Bone marrow (tissue), 2 donors: Measurements from ENCODE around the gene PXMP4.
"Not testable (repeated sequence)": the region's sequence is repeated elsewhere in the genome, so short reads cannot be mapped to it uniquely, and the experiment has no call there.

Experiments used
- DNase-seq, 2 donors: peaks; one replicate each; lab custom pipeline; 2025; lab: John Stamatoyannopoulos, UW

Gene PXMP4

DNA sequence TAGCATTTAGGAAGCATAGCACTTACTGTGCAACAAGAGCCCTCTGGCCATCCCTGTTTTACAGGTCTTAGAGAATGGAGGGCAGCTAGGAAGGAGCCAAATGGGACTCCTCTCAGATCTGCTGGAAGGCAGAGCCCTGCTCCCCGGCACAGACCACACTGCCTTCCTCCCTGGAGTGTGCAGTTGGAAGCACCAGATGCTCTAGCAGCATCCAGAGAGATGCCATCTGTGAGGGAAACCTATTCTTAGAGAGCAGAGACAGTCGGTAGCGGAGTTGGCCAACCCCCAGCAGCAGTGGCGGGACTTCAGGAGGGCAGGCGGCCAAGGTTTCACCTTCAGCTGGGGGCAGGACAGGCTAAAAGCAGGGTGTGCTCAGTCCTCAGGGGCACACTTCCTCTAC is 17.2 kb downstream of the PXMP4 start:
- no peak for DNase-seq

GRCh38 chr20:33701629-33702450 is 18.3 kb downstream of the PXMP4 start:
- DNase-seq: no peak

DNA sequence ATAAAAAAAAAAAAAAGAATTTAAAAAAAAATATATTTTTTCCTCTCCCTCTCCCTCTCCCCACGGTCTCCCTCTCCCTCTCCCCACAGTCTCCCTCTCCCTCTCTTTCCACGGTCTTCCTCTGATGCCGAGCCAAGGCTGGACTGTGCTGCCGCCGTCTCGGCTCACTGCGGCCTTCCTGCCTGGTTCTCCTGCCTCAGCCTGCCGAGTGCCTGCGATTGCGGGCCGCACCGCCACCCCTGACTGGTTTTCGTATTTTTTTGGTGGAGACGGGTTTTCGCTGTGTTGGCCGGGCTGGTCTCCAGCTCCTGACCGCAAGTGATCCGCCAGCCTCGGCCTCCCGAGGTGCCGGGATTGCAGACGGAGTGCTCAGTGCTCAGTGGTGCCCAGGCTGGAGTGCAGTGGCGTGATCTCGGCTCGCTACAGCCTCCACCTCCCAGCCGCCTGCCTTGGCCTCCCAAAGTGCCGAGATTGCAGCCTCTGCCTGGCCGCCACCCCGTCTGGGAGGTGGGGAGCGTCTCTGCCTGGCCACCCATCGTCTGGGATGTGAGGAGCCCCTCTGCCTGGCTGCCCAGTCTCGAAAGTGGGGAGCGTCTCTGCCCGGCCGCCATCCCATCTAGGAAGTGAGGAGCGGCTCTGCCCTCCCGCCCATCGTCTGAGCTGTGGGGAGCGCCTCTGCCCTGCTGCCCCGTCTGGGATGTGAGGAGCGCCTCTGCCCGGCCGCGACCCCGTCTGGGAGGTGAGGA is 19.2 kb downstream of the PXMP4 start:
- not testable (repeated sequence) for DNase-seq

DNA sequence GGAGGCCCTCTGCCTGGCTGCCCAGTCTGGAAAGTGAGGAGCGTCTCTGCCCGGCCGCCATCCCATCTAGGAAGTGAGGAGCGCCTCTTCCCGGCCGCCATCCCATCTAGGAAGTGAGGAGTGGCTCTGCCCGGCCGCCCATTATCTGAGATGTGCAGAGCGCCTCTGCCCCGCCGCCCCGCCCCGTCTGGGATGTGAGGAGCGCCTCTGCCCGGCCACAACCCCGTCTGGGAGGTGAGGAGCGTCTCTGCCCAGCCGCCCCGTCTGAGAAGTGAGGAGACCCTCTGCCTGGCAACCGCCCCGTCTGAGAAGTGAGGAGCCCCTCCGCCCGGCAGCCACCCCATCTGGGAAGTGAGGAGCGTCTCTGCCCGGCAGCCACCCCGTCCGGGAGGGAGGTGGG is 21.1 kb downstream of the PXMP4 start:
- DNase-seq: not testable (repeated sequence)

GRCh38 chr20:33697129-33697528 is 23.0 kb downstream of the PXMP4 start:
- DNase-seq: no peak

DNA sequence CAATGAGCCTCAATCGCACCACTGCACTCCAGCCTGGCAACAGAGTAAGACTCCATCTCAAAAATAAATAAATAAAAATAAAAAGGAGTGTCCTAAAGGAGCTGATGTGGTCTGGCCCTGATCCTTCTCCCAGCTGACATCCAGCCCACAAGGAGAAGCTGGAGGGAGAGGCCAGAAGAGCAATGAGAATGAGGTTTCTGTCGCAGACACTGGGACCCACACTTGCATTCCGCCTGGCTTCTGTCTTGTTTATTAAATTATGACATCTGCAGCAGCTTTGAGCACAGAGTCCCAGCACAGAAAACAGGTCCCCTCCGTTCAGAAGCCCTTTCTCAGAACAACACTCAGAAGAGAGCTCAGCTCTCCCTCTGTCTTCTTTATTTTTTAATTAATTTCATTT is 23.7 kb downstream of the PXMP4 start:
- DNase-seq: no peak

GRCh38 chr20:33694639-33695012 is 25.5 kb downstream of the PXMP4 start:
- no peak for DNase-seq

DNA sequence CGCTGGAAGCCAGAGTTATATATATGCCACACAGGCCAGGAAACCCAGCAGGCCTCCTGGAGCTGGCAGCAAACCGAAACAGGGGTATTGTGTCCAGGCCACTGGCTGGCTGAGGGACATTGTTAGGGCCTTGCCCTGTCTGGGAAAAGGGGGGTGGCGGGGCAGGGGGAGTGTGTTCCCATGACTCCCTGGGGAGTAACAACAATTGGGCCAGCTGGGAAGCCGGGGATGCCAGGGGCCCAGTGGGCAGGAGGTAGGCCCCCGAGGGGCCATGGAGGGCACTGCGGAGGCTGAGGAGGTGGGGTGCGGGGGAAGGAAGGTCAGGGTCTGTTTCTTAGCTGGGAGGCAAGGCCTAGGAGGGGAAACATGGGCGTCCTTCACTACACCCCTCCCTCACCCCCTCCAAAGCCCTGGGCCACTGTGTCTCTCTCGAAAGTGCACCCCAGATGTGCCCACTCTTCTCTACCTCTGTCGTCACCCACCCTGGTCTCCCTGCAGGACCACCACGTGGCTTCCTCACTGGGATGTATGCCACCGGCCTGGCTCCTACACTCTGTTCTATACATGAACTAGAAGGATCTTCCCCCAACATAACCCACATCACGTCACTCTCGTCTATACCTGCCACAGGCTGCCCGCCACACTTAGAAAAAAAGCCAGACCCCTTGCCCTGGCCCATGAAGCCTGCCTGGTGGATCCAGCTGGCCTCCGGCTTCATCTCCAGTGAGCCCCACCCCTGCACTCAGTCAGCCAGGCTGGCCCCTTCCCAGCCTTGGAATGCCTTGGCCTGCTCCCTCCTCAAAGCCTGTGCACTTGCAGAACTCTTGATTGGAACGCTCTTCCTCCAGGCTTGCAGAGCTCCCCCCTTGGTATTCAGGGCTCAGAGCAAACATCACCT is 26.1 kb downstream of the PXMP4 start:
- DNase-seq: no peak

DNA sequence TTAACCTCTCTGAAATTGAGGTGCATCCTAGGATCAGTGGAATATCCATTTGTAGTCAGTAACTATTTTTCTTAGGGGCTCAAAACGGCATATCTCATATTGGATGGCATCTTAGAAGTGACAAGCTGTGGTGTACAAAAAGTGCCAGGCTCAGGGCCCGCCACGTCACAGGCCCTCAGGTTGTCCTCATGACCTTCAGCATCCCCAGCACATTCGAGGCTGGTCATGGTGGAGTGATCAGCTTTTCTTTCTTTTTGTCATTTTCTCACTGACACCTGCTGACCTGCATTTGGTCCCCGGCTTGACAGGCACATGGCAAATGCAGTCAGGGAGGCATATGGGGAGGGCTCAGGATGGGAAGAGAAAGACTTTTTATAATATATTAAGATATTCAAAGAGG is 26.8 kb downstream of the PXMP4 start:
- no peak for DNase-seq

DNA sequence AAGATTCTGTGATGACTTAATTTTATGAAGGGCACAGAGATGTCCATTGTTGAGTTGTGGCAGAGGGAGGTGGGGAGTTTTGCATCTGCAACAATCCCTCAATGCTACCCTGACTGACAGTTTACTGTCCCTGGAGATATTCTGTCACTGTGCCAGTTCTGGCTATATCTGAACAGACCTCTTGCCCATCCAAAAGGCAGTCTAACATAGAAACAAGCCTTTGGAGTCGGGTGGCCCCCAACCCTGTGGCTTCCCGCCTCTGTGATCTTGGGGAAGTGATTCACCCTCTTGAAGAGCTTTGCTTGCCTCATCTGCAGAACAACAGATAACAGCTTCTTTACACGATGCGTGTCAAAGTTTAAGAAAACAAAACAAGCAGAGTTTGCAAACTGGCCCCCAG is 30.1 kb downstream of the PXMP4 start:
- DNase-seq: peak in 1 of 2 donors; percentile 86

DNA sequence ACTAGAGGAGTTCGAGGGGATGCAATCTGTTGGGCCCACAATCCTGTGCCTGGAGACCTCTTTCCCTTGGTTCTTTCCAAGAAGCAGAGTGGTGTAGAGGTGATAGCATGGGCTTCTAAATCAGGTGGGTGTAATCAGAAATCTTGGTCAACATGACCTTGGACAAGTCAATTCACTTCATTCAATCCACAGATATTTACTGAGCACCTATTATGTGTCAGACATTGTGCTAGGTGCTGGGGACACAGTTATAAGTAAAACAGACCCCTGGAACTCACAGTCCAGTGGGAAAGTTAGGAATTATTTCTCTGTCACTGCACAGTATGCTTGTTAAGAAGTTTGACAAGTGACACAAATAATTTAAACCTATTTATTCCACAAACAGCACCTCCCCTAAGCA is 30.6 kb downstream of the PXMP4 start:
- no peak for DNase-seq

- DNase-seq: no peak
Observed at GRCh38 chr20:33688938-33689424, 31.1 kb downstream of the PXMP4 start.

DNA sequence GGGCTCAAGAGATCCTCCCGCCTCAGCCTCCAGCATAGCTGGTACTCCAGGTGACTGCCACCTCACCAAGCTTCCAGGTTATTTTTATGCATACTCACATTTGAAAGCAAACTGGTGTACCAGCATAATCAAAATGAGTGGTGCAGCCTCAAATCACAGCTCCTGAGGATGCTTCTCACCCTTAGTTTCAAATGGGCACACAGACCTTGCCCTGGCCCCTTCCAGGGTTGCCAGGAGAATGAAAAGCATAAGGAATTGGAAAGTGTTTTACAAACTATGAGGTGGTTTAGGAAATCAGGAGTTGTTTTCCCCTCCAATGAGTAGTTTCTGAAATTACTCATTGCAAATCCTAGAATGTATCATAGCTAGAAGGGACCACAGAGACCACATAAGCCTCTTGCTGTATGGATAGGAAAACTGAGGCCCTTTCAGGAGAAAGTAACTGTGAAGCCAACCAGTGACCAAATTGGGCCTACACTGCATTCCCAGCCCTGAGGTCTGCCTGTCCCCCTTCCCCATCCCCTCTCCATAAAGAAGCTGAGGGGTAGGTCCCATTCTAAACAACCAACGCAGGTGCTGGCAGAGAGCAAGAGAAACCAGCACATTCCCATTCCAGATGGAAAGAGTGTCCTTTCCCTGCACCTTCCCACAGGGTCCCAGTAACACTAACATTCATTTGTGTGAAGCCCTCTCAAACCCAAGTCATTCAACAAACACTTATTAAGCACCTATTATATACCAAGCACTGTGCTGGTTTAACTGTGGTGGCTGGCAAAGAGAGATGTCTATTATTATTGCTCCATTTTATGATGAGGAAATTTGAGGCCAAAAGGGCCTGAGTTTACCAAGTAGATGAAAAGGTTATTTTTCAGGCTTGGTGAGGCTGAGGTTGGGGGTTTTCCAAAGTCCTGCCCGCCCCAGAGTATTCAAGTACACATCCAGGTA is 31.8 kb downstream of the PXMP4 start:
- no peak for DNase-seq

DNA sequence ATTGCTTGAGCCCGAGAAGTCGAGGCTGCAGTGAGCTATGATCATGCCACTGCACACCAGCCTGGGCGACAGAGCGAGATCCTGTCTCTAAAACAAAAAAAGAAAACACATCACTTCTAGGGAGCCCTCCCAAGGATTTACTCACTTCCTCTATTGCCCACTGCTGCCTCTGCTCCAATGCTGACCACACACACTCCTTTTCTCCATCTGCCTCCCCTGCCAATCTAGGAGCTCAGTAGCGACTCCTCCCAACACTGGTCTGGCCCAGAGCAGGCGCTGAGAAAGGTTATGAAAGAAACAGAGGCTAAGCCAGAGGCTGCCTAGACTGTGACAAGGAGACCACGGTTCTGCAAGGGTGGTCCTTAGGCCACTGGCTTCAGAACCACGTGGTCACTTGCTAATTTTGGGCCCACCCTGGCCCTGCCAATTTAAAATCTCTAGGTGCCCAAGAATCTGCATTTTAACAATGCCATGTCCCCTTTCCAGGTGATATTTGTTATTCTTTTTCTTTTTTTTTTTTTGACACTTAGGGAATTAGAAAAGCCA is 32.7 kb downstream of the PXMP4 start:
- DNase-seq: peak in 1 of 2 donors; percentile 66

- DNase-seq: no peak
Observed at GRCh38 chr20:33686984-33687366, 33.1 kb downstream of the PXMP4 start.

DNA sequence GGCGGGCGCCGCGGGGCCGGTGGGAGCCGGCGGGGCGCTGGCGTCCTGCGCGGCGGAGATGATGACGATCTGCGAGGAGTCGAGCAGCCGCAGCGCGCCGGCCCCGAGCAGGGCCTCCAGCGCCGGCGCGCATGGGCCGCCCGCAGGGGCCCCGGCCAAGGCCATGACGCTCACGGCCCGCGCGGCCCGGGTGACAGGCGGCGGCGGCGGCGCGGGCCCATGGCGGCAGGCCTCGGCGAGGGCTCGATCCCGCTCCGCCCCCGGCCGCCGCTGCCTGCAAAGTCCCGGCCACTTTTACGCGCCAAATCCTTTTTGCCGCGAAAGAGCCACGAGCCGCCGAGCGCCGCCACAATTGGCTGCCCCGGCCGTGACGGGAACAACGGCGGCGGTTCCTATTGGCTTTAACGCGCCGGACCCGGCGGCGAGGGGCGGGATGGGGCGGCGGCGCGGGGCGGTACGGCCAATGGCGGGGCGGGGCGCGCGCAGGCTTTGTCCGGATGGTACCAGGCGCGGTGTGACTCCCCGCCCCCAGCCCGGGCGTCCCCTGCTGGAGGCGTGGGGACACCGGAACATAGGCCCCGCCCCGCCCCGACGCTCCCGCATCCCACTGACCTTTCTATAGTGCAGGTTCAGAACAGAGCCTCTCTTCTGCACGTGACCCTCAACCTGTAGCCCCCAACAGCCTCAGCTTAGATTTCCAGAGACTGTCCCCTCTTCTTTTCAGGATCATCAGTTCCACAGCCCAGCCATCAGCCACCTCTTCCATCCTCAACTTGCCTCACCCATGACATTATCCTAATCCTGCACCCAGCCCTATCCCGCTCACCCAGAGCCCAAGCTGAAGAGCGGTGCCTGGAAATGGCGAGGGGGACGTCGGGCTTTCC is 33.8 kb downstream of the PXMP4 start, which contains the start of gene E2F1:
TSS of gene E2F1 (minus strand) at position 286 of the 884 bp plus-strand sequence. CDS start at position 165, 121 bp downstream.
- DNase-seq: peak; percentile 76 to 81

DNA sequence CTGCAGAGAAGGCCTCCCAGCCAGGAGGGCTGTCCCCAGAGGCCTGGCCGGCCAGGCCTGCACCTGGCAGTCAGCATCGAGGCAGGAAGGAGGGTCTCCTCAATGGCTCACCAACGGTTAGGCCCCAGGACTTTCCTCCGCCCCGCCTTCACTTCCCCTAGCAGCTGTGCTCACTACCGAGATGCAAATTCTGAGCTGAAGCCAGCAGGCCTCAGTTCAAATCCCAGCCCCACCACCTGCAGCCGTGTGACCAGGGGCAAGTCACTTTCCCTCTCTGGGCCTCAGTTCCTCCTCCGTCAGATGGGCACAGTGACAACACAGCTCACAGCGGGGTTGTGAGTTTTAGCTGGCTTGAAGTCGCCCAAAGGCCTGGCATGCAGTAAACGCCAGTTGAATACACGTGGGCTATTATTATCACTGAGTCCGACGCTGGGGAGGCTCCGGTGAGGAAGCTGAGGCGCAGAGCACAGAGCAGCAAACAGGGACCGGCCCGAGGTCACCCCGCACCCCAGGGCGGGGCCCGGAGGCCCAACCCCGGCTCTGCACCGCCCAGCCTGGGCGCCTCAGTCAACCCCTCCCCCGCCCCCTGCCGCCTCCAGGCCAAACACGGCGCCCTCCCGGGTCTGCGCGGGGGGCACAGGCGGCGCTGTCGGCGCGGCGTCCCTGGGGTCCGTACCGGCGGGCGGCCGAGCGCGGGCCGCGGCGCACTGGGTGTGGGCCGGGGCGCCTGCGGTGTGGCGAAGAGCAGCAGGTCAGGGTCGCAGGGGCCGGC is 34.6 kb downstream of the PXMP4 start:
- DNase-seq: no peak

DNA sequence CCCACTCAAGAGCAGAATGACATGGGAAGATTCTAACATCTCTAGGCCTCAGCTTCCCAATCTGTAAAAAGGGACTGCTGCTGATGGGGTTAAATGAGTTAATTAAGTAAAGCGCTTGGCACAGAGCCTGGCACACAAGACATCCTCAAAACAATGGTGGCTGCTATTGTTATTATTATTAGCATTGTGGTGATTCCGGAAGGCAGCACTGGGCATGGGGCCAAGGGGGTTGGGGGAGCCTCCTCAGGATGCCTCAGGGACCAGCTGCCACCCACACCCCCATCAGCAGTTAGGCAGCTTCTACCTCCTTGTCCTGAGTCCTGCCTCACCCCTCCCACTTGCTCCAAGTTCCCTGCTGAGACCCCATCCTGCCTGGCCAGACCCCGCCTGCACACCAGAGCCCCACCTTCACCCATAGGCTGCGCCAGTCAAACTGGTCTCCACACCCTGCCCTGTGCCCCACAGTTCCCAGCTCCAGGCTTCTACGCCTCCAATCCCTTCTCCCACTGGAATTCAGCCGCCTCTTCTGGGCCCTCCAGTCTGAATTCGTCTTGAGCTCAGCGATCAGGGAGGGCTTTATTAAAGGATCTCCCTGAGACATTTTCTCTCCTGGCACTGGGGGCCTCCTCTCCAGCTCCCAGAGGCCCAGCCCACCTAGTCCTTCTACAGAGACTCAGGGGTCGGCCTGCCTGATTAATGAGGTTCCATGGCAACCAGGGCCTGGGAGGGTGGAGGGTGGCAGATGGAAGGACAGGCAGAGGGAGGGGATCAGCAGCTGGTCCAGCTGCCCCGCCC is 35.4 kb downstream of the PXMP4 start:
- DNase-seq: no peak
